Measurements from ENCODE around the gene JPH4.

DNA sequence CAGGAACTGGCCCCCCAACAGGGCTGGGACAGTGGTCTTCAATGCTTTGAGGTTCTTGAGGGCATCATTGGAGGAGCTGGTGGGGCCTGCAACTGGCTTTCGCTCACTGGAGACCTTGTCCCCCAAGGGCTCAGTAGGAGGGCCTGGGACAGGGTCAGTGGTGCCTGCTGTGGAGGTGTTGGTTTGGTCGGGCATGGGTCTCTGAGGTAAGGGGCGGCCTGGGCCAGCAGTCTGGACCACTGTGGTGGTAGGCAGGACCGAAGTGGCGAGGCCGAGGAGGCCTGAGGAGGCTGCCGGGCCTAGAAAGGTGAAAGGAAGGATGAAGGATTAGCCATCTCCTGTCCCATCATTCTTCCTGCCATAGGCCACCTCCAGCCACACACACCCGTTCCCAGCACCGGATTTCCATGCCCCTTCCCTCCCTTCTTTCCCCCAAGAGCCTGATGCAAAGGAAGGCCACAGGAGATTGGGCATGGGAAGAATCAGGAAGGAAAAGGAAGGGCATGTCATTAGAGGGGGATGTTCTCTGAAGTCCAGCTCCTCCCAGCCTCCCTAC lies 55.9 kb downstream of the JPH4 start:
- TF ChIP-seq, protein P1, sequence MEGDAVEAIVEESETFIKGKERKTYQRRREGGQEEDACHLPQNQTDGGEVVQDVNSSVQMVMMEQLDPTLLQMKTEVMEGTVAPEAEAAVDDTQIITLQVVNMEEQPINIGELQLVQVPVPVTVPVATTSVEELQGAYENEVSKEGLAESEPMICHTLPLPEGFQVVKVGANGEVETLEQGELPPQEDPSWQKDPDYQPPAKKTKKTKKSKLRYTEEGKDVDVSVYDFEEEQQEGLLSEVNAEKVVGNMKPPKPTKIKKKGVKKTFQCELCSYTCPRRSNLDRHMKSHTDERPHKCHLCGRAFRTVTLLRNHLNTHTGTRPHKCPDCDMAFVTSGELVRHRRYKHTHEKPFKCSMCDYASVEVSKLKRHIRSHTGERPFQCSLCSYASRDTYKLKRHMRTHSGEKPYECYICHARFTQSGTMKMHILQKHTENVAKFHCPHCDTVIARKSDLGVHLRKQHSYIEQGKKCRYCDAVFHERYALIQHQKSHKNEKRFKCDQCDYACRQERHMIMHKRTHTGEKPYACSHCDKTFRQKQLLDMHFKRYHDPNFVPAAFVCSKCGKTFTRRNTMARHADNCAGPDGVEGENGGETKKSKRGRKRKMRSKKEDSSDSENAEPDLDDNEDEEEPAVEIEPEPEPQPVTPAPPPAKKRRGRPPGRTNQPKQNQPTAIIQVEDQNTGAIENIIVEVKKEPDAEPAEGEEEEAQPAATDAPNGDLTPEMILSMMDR (IDR thresholded peaks at IDR 0.05; ENCODE audit: borderline replicate concordance, extremely low read depth, low read length, poor library complexity, severe bottlenecking) = no peak
- TF ChIP-seq EZH2 (IDR thresholded peaks at IDR 0.05; ENCODE audit: borderline replicate concordance, low read depth, low read length, severe bottlenecking) = no peak
